BE2C (cell line): ENCODE results near the gene SLC23A3.

Experiments used
- DNase-seq: peaks from one replicate; pipeline ENCODE4 v3.0.0-alpha.2; 2020
- H3K27me3 ChIP-seq: fragments of 250-450 bp; sonication (Bioruptor Pico); 2 replicates; pipeline ENCODE4 v1.5.1; 2020; ENCODE audit warnings: mild to moderate bottlenecking
- H3K36me3 ChIP-seq: fragments of 250-450 bp; sonication (Bioruptor Pico); 2 replicates; pipeline ENCODE4 v1.5.1; 2020; ENCODE audit warnings: mild to moderate bottlenecking
- H3K4me1 ChIP-seq: fragments of 250-450 bp; sonication (Bioruptor Pico); 2 replicates; pipeline ENCODE4 v1.5.1; 2020
- H3K4me3 ChIP-seq: 2 replicates; pipeline ENCODE4 v1.5.1; 2011; ENCODE audit warnings: low read depth, low read length
- H3K9me3 ChIP-seq: fragments of 250-450 bp; sonication (Bioruptor Pico); 2 replicates; pipeline ENCODE4 v1.5.1; 2020
- TF ChIP-seq, protein P1 (sequence below): IDR thresholded peaks from 2 replicates; pipeline ENCODE4 v1.5.1; 2012; ENCODE audit warnings: mild to moderate bottlenecking, low read depth, low read length

Gene SLC23A3

DNA sequence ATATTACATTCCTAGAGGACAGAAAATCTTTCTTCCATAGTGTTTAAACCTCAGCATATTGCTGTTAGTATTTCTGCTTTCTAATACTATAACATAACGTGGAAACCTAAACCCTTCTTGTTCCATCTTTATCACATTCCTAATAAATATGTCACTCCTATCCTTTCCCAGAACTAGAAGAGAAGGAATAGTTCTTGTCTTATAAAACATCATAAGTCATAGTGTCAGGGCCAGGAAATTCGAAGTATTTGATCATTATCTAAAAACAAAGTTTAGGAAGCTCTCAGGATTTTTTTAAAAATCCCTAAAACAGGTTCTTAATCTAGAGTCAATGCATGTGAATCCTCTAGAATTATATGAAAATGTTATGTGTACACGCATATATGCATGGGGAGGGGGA, 11.2 kb downstream of the SLC23A3 start:
- H3K9me3 ChIP-seq: no peaks in the 10 kb centered on the region
- peaks cover 13% of the 10 kb centered on the region for H3K36me3 ChIP-seq
- no peaks in the 10 kb centered on the region for H3K4me1 ChIP-seq
- TF ChIP-seq, protein P1, sequence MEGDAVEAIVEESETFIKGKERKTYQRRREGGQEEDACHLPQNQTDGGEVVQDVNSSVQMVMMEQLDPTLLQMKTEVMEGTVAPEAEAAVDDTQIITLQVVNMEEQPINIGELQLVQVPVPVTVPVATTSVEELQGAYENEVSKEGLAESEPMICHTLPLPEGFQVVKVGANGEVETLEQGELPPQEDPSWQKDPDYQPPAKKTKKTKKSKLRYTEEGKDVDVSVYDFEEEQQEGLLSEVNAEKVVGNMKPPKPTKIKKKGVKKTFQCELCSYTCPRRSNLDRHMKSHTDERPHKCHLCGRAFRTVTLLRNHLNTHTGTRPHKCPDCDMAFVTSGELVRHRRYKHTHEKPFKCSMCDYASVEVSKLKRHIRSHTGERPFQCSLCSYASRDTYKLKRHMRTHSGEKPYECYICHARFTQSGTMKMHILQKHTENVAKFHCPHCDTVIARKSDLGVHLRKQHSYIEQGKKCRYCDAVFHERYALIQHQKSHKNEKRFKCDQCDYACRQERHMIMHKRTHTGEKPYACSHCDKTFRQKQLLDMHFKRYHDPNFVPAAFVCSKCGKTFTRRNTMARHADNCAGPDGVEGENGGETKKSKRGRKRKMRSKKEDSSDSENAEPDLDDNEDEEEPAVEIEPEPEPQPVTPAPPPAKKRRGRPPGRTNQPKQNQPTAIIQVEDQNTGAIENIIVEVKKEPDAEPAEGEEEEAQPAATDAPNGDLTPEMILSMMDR: no peak
- no peak for DNase-seq
- H3K27me3 ChIP-seq: no peaks in the 10 kb centered on the region
- no peak overlapping the region for H3K4me3 ChIP-seq

DNA sequence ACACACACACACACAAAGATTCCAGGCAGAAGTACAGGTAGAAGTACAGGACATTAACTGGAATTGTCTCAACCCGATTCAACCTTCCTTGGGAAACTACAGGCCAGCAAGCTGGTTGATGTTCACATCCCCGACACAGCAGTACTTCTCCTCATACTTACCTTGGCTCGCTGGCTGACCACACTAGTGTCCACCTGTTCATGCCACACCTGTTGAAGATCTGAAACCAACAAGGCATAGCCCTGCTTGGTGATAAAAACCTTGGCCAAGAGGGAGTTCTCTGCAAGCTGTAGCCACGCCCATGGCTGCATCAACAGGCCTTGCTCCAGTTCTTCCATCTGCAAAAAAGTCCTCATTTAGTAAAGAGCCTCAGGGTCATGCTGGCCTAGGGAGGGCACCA, 11.8 kb downstream of the SLC23A3 start:
- Histone ChIP-seq H3K4me3 (no peak overlapping the region), H3K36me3 (peaks cover 17% of the 10 kb centered on the region), H3K27me3 (no peaks in the 10 kb centered on the region), H3K4me1 (no peaks in the 10 kb centered on the region), H3K9me3 (no peaks in the 10 kb centered on the region)
- no peak for DNase-seq
- TF ChIP-seq, protein P1: no peak

DNA sequence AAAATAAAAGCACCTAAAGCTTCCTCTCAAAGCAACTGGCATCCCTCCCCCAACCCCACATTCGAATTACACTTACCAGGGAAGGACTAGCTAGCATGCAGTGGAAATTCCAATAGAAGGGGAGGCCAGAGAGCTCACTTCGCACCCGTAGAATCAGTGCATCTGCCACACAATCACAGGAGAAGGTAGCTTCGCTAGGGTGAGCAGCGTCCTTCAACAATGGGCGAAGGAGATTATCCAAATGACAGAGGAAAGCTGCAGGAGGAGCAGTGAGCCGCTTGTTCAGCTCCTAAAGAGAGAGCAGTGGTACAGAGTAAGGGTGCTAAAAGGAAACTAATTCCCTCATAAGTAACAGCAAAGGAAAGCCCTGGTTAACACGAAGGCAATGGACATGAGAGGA, 12.4 kb downstream of the SLC23A3 start:
- TF ChIP-seq, protein P1: no peak
- Histone ChIP-seq H3K9me3 (no peaks in the 10 kb centered on the region), H3K36me3 (peaks cover 18% of the 10 kb centered on the region)

DNA sequence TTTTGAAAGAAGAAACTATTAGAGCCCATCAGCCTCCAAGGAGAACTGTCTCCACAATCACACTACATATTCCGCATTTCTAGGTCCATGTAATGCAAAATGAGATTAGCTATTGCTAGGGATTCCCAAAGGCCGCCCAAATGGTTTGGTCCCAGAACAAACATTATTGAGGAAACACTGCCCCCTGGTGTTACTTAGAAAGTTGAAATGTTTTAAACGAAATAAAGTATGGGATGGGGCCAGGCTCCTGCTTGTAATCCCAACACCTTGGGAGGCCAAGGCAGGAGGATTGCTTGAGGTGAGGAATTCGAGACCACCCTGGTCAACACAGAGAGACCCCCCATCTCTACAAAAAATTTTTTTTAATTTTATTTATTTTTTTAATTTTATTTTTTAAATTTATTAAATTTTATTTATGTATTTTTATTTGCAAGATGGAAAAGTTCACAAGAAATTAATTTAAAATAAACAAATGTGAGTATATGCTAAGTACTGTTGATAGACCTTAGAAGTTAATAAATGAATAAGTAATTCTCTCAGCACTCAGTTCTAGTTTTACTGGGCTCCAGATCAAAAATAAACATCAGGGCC, 14.7 kb downstream of the SLC23A3 start:
- peaks cover 18% of the 10 kb centered on the region for H3K36me3 ChIP-seq
- H3K4me3 ChIP-seq: no peak overlapping the region
- TF ChIP-seq, protein P1: peak; percentile 56
- H3K4me1 ChIP-seq: no peaks in the 10 kb centered on the region
- no peaks in the 10 kb centered on the region for H3K9me3 ChIP-seq
- peak; percentile 68 for DNase-seq
- no peaks in the 10 kb centered on the region for H3K27me3 ChIP-seq

More for the DNA sequence above, 12.4 kb downstream of the SLC23A3 start:
- H3K27me3 ChIP-seq: no peaks in the 10 kb centered on the region
- H3K4me1 ChIP-seq: no peaks in the 10 kb centered on the region
- no peak overlapping the region for H3K4me3 ChIP-seq
- DNase-seq: no peak

DNA sequence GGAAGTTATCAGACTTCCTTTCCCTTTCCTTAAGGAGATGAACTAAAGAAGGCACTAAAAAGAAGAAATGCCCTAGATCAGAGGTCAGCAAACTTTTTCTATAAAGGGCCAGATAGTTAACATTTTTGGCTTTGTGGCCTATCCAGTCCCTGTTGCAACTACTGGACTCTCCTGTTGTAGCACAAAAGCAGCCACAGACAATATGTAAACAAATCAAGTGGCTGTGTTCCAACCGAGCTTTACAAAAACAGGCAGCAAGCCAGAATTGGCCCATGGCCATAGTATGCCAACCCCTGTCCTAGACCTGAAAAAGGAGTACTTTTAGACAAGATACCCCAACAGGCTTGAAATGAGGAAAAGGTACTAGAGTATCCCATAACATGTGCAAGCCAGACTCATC, 20.2 kb downstream of the SLC23A3 start:
- Histone ChIP-seq H3K36me3 (peaks cover 31% of the 10 kb centered on the region), H3K4me1 (no peaks in the 10 kb centered on the region), H3K27me3 (no peaks in the 10 kb centered on the region), H3K9me3 (no peaks in the 10 kb centered on the region), H3K4me3 (no peak overlapping the region)
- TF ChIP-seq, protein P1: no peak
- DNase-seq: no peak

DNA sequence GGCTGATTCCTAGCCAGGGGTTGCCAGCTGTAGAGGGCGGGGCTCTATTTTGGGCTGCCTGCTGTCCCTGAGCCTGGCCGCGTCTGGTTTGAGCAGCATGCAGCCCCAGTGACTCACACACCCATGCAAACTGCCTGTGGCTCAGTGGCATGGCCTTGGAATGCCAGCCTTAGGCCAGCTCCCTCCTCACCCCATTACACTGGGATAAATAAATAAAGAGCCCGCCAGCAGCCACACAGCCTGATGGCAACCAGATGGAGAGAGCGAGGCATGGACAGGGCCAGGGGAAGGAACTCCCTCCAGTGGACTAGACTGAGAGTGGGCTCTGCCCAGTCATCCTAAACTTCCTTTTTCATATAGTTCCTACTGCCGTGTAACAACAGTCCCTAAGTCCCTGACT, 27.5 kb downstream of the SLC23A3 start:
- Histone ChIP-seq H3K4me1 (no peaks in the 10 kb centered on the region), H3K27me3 (no peaks in the 10 kb centered on the region), H3K4me3 (no peak overlapping the region), H3K9me3 (no peaks in the 10 kb centered on the region), H3K36me3 (peaks cover 16% of the 10 kb centered on the region)
- no peak for DNase-seq
- TF ChIP-seq, protein P1: 0 out of 2 replicates have a peak, but pooled peaks have one; percentile 3
